ENCODE results near the gene RABL3. TPM values are rescaled to one million over a fixed set of nuclear protein-coding genes. Genes with fewer than 3 reads are reported as not detected.

RABL3 gene
- total and polyA plus RNA-seq, 8 donors: 2.1 to 14.8 (median 7.9) TPM

DNA sequence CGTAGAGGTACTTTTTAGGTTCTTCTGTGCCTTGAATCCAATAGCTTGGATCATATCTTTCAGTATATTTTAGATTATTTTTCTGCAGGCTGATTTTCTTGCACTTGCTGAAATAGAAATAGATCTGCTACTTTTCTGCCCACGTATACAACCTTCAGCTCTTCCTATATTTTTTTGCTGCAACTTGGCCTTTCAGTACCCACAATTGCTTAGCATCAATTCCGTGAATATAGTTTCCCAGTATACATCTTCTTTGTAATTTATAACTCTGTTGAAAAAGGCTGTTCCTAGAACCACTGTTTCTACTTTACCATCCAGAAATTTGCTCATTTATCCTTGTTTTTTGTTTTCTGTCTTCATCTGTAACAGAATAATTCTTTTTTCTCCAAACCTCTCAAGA, 36.5 kb upstream of the RABL3 start:
- Histone ChIP-seq H3K27me3 (no peaks in the 10 kb centered on the region), H3K4me3 (no peak overlapping the region), H3K4me1 (no peaks in the 10 kb centered on the region), H3K9me3 (no peaks in the 10 kb centered on the region), H3K27ac (no peak overlapping the region), H3K36me3 (peaks cover 0 to 12% (median 5%) of the 10 kb centered on the region in 3 donors)
- TF ChIP-seq, protein P1, sequence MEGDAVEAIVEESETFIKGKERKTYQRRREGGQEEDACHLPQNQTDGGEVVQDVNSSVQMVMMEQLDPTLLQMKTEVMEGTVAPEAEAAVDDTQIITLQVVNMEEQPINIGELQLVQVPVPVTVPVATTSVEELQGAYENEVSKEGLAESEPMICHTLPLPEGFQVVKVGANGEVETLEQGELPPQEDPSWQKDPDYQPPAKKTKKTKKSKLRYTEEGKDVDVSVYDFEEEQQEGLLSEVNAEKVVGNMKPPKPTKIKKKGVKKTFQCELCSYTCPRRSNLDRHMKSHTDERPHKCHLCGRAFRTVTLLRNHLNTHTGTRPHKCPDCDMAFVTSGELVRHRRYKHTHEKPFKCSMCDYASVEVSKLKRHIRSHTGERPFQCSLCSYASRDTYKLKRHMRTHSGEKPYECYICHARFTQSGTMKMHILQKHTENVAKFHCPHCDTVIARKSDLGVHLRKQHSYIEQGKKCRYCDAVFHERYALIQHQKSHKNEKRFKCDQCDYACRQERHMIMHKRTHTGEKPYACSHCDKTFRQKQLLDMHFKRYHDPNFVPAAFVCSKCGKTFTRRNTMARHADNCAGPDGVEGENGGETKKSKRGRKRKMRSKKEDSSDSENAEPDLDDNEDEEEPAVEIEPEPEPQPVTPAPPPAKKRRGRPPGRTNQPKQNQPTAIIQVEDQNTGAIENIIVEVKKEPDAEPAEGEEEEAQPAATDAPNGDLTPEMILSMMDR (IDR thresholded peaks at IDR 0.05): no peak
- ATAC-seq (no peak), FAIRE-seq (no peak), DNase-seq (no peak)
- WGBS, 2 donors: 95 to 98% methylated on average over 3 of the region's 3 CpGs
- intact Hi-C loops (cut with DNase I): no loop called here

DNA sequence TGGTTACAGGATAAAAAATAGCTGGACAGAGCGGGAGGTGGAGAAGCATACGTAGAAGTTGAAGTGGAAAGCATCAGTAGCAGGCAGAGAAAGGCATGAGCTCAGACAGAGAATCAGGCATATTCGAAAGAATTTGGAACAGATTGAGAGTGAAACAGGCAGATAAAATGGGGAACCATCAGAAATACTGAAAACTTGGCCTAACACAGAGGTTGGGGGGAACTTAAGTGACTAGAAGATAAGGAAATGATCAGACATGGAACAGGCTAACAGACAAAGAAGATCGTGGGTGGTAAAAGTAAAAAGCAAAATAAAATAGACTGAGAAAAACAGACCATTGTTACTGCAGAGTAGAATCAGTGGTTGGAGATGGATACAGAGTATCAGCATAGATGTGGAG, 33.1 kb upstream of the RABL3 start:
- no peak for DNase-seq
- no peak for FAIRE-seq
- intact Hi-C loops (cut with DNase I): no loop called here
- no peak for ATAC-seq
- Histone ChIP-seq H3K9me3 (no peaks in the 10 kb centered on the region), H3K36me3 (peaks cover 0 to 5% (median 5%) of the 10 kb centered on the region in 3 donors), H3K4me1 (no peaks in the 10 kb centered on the region), H3K27me3 (no peaks in the 10 kb centered on the region), H3K27ac (no peak overlapping the region), H3K4me3 (no peak overlapping the region)
- 91 to 94% methylated on average over 4 of the region's 4 CpGs for WGBS, 2 donors
- TF ChIP-seq, protein P1 (IDR thresholded peaks at IDR 0.05): no peak

DNA sequence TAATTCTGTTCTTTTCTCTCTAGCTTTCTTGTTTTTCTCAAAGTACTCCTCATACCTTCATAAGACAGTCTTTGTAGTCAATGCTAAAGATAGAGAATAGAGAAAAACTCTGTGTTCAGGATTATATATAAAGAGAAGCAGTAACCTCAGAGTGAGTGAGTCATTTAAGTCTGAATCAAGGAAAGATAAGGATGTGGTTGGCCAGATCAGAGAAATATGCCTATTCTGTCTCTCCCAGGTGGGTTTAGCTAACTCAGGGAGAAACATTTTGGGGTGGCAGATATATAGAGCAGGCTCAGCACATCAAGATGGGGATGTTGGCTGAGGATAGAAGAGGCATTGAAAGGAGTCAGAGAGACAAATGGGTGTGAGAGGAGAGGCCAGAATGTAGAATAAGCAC, 31.6 kb upstream of the RABL3 start:
- no peak for FAIRE-seq
- peaks cover 0 to 5% (median 5%) of the 10 kb centered on the region in 3 donors for H3K36me3 ChIP-seq
- H3K9me3 ChIP-seq: no peaks in the 10 kb centered on the region
- TF ChIP-seq, protein P1 (IDR thresholded peaks at IDR 0.05): no peak
- no peaks in the 10 kb centered on the region for H3K27me3 ChIP-seq
- H3K4me1 ChIP-seq: no peaks in the 10 kb centered on the region
- DNase-seq: no peak
- no peak overlapping the region for H3K4me3 ChIP-seq
- no peak overlapping the region for H3K27ac ChIP-seq
- intact Hi-C loops (cut with DNase I): no loop called here
- no peak for ATAC-seq

DNA sequence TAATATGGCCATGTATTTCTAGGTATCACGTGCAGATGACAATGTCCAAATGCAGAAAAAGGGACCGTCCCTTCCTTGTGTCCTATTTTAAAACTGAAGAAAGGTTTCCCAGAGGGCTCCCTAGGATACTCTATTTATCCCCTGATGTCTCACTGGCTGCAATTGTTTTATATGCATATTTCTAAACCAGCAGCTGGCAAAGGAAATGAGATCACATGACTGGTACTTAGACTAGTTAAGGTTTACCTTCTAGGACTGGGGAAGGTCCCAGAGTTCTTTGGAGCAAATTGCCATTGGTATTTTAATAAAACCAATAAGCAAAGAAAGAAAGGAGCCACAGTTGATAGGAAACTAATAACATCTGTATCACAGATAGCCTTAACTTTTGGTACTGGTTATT, 29.8 kb upstream of the RABL3 start:
- FAIRE-seq (no peak), DNase-seq (no peak), ATAC-seq (no peak)
- 68 to 97% methylated on average over 2 of the region's 2 CpGs for WGBS, 2 donors
- no peaks in the 10 kb centered on the region for H3K27me3 ChIP-seq
- H3K27ac ChIP-seq: no peak overlapping the region
- no peak overlapping the region for H3K4me3 ChIP-seq
- H3K4me1 ChIP-seq: peaks cover 0 to 1% (median 0%) of the 10 kb centered on the region in 3 donors
- H3K36me3 ChIP-seq: peaks cover 0 to 5% (median 2%) of the 10 kb centered on the region in 3 donors
- no peaks in the 10 kb centered on the region for H3K9me3 ChIP-seq
- intact Hi-C loops (cut with DNase I): no loop called here
- TF ChIP-seq, protein P1 (IDR thresholded peaks at IDR 0.05): no peak

DNA sequence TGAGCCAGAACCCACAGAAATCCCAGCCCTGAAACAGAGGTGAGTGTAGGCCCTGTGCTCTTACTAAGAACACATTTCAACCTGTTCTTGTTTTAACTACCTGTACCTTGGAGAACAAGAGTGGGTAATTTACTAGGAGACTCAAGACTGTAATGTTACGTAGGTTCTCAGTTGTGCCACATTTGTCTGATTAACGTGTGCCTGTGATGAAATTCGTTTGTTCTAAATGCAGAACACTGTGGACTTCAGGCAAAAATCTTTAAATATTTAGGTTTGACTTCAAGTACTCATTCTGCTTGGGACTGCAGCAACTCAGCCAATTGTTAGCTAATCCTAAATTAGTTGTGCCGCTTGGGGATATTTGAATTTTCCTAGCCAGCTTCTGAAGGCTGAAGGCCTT, 28.6 kb upstream of the RABL3 start:
- TF ChIP-seq, protein P1 (IDR thresholded peaks at IDR 0.05): no peak
- FAIRE-seq: no peak
- no peak overlapping the region for H3K27ac ChIP-seq
- H3K4me3 ChIP-seq: no peak overlapping the region
- 88 to 90% methylated on average over 4 of the region's 4 CpGs for WGBS, 2 donors
- H3K4me1 ChIP-seq: peaks cover 0 to 8% (median 5%) of the 10 kb centered on the region in 3 donors
- DNase-seq: no peak
- no peaks in the 10 kb centered on the region for H3K36me3 ChIP-seq
- H3K9me3 ChIP-seq: no peaks in the 10 kb centered on the region
- no peaks in the 10 kb centered on the region for H3K27me3 ChIP-seq
- intact Hi-C loops (cut with DNase I): no loop called here
- ATAC-seq: no peak

All from pancreas (tissue), 10 donors.